Left cardiac atrium (tissue), 4 donors: ENCODE data around the gene AGPAT4. TPM values are rescaled to one million over a fixed set of nuclear protein-coding genes. Genes with fewer than 3 reads are reported as not detected.

Experiments used
- ATAC-seq, 2 donors: fragments of 200-7000 bp; cut with Tn5 transposase; one replicate each; pipeline ENCODE4 v1.9.1; 2020; ENCODE audit warnings: mild to moderate bottlenecking in 2 of 2, moderate library complexity in 2 of 2
- DNase-seq: peaks from one replicate; pipeline ENCODE4 v3.0.0-alpha.2; 2020
- intact Hi-C, 2 donors: fragments of 100-400 bp; cut with DNase I; formaldehyde crosslinking; loops; one replicate each; pipeline versions ENCODE4 v1.14.1 to v1.15.1; 2022 to 2023
- total RNA-seq, 2 donors: library from RNA; stranded (reverse); fragmentation: NEBNext Ultra II Directional; extraction: Animal tissue kit (Norgen Biotek cat#: 25700); gene quantifications; one replicate each; pipeline ENCODE4 v1.2.1, GENCODE V29; 2021
- donor health status: DM: no; HTN: yes; CAD: no.
- donor health status: DM: no; HTN: yes; CAD: no; lungs with severe emphysema.
- donor health status: DM: yes; HTN: yes; CAD: no.
- donor health status: Dilated cardiomyopathy.

The AGPAT4 gene
- total RNA-seq, 2 donors from 2014 or later = 2.9 to 4.6 TPM

DNA sequence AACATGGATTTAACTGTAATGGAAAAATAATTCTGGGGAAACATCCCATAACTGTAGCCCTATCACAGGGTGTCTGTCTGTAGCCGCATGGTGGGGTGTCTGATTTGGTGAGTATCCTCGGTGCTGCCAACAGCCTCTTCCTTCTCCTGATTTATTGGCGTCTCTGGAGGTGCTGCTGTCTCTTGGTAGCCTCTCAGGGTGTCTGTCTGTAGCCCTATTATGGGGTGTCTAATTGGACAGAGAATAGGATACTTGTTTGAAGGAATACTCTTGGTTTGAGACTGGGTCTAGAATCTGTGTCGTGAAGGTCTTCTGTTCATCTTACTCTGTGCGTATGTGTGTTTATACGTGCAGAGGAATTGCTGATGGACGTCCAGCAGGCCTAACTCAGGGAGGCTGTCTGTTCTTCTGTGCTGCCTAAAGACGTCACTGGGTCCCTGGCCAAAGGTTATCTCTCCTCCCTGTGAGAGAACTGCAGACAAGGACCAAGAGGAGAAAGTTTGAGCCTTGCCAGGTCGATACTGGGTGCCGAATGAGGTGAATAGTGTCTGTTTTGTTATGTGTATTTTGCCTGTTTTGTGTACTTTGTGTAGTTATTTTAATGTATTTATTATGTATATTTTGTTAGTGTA, 18.9 kb upstream of the AGPAT4 start:
- DNase-seq (no peak), ATAC-seq (no peak)
- intact Hi-C loops = no loop called here

DNA sequence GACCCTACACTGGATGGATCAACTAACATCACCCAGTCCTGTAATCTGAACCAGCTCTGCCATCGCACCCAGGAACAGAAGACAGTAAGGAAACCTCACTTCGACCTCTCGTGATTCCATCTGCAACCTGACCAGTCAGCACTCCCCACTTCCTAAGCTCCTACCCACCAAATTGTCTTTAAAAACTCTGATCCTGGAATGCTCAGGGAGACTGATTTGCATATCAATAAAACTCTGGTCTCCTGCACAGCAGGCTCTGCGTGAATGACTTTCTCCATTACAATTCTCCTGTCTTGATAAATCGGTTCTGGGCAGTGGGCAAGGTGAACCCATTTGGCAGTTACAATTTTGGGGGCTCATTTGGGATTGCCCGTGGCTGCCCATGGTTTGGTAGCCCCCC, 18.3 kb upstream of the AGPAT4 start:
- intact Hi-C loops = no loop called here
- no peak for ATAC-seq

DNA sequence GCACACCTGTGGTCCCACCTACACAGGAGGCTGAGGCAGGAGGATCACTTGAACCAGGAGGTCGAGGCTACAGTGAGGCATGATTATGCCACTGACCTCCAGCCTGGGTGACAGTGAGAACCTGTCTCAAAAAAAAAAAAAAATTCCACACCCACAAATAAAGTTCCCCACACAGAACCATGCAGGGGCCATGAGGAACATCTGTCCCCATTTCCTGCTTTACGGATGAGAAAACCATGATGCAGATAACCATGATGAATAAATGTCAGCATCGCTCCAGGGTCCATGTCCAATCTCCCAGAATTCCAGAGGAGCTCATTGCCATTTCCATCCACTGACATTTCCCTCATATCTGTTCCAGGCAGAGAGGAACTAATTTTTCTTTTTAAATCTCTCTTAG, 16.9 kb upstream of the AGPAT4 start:
- intact Hi-C loops = no loop called here

More for the DNA sequence above, 18.3 kb upstream of the AGPAT4 start:
- DNase-seq = no peak

GRCh38 chr6:161284653-161285052, 10.8 kb upstream of the AGPAT4 start:
- DNase-seq (no peak), ATAC-seq (no peak)
- intact Hi-C loops = no loop called here

More for the DNA sequence above, 16.9 kb upstream of the AGPAT4 start:
- DNase-seq = no peak
- ATAC-seq = no peak

GRCh38 chr6:161281092-161281491, 7.2 kb upstream of the AGPAT4 start:
- no peak for DNase-seq
- intact Hi-C loops = no loop called here
- no peak for ATAC-seq

DNA sequence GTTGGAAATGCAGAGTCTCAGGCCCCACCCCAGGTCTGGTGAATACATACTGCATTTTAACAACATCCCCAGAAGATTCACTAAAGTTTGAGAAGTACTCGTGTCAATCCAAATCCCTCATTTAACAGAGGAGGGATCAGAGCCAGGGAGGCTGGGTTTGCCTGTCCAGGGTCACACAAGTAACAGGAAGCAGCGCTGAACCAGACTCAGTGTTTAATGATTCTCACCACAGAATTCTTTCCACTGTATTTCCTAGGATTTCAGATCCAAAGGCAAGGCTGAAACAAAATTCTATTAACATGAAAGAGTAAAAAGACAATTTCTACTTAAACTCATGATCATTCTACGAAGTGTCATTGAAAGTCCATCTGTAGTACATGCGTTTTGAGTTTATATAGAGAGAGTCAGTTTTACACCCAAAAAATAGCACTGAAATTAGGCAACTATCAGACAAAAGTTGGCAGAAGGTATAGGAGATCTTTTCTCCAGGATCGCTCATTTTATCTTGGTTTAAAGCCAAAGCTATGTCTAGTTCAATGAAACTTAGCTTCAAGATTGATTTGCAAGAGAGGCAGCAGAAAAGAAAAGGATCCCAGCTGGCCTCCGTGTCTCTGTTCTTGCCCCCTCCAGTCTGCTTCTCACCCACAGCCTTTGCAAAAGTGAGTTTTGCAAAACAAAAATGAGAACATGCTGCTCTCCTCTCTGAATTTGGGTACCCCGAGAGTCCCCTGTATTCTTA, 6.0 kb upstream of the AGPAT4 start:
- no peak for DNase-seq
- no peak for ATAC-seq
- intact Hi-C loops = no loop called here

- intact Hi-C loops = no loop called here
- ATAC-seq = no peak
- no peak for DNase-seq
Observed at GRCh38 chr6:161276605-161277155, 2.8 kb upstream of the AGPAT4 start.

- ATAC-seq = no peak
Observed at GRCh38 chr6:161274898-161275297, 1.0 kb upstream of the AGPAT4 start.

DNA sequence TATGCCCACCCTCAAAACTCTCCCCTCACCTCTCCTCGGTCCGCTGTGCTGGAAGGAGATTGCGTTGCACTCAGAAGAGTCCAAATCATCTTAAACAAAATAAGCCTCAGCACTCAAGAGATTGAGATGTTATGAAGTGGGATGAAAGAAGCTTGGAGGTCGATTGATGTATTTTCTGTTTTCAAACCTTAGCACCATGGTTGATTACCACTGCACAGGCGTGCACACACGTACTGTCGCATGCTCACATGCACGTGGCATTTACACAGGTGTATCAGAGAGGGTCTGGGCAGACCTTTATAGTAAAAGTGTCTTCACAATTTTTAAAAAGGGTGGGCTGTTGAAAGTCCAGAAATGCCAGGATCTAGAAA, 612 bp upstream of the AGPAT4 start:
- intact Hi-C loops = no loop called here
- no peak for DNase-seq
- ATAC-seq = peak in 1 of 2 donors; percentile 9

More at GRCh38 chr6:161274898-161275297, 1.0 kb upstream of the AGPAT4 start:
- DNase-seq = no peak
- intact Hi-C loops = no loop called here

DNA sequence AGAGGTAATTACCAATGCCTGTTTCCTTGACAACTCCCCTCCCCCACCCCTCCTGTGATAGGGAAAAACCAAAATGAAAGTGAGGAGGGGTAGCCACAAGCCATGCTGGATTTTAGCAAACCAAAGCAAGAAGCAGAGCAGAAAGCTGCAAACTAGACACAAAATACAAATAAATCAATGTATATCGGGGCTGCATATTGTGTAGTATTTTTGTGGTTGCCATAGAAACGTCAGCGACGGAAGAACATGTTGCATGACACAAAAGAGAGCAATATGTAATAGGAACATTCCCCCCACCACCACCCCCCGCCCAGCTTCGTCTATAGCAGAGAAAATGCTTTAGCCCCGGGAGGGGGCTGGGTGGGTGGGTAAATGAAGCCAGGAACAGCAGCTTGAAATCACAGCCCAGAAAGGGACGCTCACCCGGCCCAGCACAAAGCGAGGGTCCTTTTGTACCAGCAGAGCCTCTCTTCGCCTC, 548 bp downstream of the AGPAT4 start:
- intact Hi-C loops = no loop called here
- peak; percentile 31 for DNase-seq
- ATAC-seq = peak; percentile 20 to 29

DNA sequence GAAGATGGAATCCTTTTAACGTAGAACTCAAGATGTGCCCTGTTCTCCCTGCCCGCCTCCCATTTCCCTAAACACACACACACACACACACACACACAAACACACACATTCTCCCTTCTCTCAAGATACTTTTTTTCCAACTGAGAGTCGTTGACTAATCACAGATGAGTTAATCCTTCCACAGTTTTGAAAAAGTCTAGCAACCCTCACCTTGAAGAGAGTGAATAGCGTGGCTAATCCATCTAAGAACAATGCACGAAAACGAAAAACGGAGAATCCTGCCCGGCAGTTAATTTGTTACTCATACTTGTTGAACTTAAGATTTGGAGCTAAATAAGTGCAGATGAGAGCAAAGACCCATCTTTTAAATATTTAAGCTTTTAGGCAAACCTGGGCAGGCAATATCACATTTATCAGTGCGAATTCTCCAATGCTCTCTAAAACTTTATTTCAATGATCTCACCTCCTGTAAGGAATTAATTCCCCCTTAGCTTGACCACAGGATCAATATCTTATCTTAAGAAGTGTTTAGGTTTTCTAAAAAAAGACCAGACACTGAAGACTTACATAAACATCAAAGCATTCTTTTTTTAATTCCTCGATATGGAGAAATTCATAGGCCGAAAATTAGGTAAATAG, 1.1 kb downstream of the AGPAT4 start:
- DNase-seq (no peak), ATAC-seq (no peak)
- intact Hi-C loops = no loop called here

- DNase-seq (no peak), ATAC-seq (no peak)
- intact Hi-C loops = no loop called here
Observed at GRCh38 chr6:161271343-161272030, 2.4 kb downstream of the AGPAT4 start.

- DNase-seq (no peak), ATAC-seq (no peak)
- intact Hi-C loops = no loop called here
Observed at GRCh38 chr6:161270116-161270515, 3.7 kb downstream of the AGPAT4 start.

- intact Hi-C loops = no loop called here
- ATAC-seq (no peak), DNase-seq (no peak)
Observed at GRCh38 chr6:161269310-161269709, 4.6 kb downstream of the AGPAT4 start.

DNA sequence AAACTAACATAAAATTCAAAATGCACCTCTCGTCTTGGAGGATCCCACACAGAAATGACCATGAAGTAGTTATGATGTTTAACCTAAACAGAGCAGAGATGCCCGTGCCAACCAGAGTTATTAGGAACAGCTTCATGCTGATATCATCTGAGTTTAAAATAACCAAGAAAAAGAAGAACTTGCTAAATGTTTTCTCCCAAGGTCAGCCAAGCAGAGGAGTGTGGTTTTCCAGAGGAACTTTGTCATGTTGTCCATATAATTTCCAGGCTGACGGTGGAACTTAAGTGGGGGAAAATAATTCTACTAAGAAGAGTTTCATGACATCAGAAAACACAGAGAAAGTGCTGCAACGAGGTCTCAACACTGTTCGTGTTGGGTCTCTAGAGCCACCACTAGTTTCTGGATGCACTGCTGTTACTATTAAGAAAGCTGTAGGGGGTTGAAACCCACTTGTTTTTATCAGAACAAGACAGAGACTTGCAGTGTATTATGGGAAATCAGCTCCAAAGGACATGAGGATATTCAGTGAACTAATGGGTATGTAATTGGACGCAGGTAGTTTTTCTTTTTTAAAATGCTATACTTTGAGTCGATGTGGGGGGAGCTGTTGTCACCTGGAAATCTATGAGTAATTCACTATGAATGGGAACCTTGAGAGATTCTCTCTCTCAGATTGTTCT, 5.2 kb downstream of the AGPAT4 start:
- DNase-seq = no peak
- intact Hi-C loops = no loop called here
- ATAC-seq = no peak

DNA sequence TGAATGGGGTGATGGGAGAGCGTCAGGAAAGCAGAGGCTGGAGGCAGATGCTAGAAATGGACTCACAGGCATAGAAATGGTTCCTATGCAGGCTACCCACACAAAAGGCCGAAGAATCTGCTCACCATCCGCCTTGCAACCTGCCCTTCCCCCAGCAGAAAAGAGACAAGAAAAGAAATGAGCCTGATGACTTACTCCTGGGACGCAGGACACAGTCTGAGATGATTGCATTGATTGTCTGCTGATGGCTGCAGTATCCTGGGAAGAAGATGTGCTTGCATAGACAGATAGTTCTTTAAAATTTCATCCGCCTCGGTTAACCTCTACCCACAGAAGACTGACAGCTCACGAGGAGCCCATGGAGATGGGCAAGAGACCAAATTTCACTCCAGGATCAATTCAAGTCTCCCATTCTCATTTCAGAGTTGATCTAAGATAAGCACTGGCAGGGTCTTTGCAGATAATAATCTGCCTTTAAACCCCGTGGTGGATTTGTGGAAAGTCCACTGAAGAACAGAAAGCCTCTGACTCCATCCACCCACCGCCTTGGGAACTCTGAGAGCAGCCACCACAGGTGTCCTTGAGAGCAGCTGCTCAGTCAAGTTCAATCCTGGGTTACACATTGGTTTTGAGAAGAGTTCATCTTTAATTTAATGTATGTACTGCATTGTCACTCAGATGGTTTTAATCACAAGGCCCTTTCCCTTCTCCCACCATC, 7.2 kb downstream of the AGPAT4 start:
- no peak for DNase-seq
- ATAC-seq = no peak
- intact Hi-C loops = no loop called here

- ATAC-seq (no peak), DNase-seq (no peak)
- intact Hi-C loops = no loop called here
Observed at GRCh38 chr6:161265975-161266374, 7.9 kb downstream of the AGPAT4 start.

- DNase-seq (no peak), ATAC-seq (no peak)
- intact Hi-C loops = no loop called here
Observed at GRCh38 chr6:161265554-161265953, 8.3 kb downstream of the AGPAT4 start.
